Dermis blood vessel endothelial cell (primary cell): ENCODE data around the gene MAP4K5. TPM values are rescaled to one million over a fixed set of nuclear protein-coding genes. Genes with fewer than 3 reads are reported as not detected.

Source experiments
- total RNA-seq: library from RNA; depleted of rRNA; stranded (reverse); fragments of >200 nt; gene quantifications from 2 replicates; pipeline ENCODE4 v1.2.3, GENCODE V29; 2014

Gene MAP4K5
- total RNA-seq, 1 donor from 2014 or later = 100 TPM

Other genes starting within 250 kb of the MAP4K5 start
- 4.4 and 10.7 TPM in 2 replicates for gene L2HGDH, start 220.3 kb downstream of the MAP4K5 start, total RNA-seq
- 7.7 and 7.8 TPM in 2 replicates for gene DMAC2L, start 220.2 kb downstream of the MAP4K5 start, total RNA-seq
- 15.0 and 43.6 TPM in 2 replicates for gene CDKL1, start 135.7 kb downstream of the MAP4K5 start, total RNA-seq
- 1.9 and 2.6 TPM in 2 replicates for gene ATL1, start 27.6 kb upstream of the MAP4K5 start, total RNA-seq
- gene SAV1, start 135.7 kb upstream of the MAP4K5 start, total RNA-seq = 26.4 and 28.1 TPM in 2 replicates